Progenitor cell of endocrine pancreas (in vitro differentiated cells): ENCODE results near the gene GABRB2. TPM values are rescaled to one million over a fixed set of nuclear protein-coding genes. Genes with fewer than 3 reads are reported as not detected.

Source experiments
- DNase-seq: peaks from one replicate; pipeline ENCODE4 v3.0.0; 2021; ENCODE audit warnings: low spot score; ENCODE audit not compliant: unreplicated experiment
- H3K27ac Mint-ChIP-seq: 2 replicates; pipeline ENCODE4 v1.8.0; 2021; ENCODE audit warnings: mild to moderate bottlenecking, moderate library complexity, mixed read lengths
- H3K27me3 Mint-ChIP-seq: 2 replicates; pipeline ENCODE4 v1.8.0; 2021; ENCODE audit warnings: mixed read lengths
- H3K36me3 Mint-ChIP-seq: 2 replicates; pipeline ENCODE4 v1.8.0; 2022; ENCODE audit warnings: mixed read lengths; ENCODE audit not compliant: insufficient read depth
- H3K4me1 Mint-ChIP-seq: 2 replicates; pipeline ENCODE4 v1.8.0; 2021; ENCODE audit warnings: low read depth, mixed read lengths
- H3K4me3 Mint-ChIP-seq: 2 replicates; pipeline ENCODE4 v1.8.0; 2021; ENCODE audit warnings: low read depth, mild to moderate bottlenecking, moderate library complexity, mixed read lengths
- H3K9me3 Mint-ChIP-seq: 2 replicates; pipeline ENCODE4 v1.8.0; 2021; ENCODE audit warnings: low read depth, mixed read lengths
- total RNA-seq: library from RNA; stranded (reverse); gene quantifications from 2 replicates; pipeline ENCODE4 v1.2.1, GENCODE V29; 2021
- TF ChIP-seq, protein P1 (sequence below): fragments of 200-600 bp; sonication (generic); IDR thresholded peaks from one replicate; pipeline ENCODE4 v1.5.0; 2021; ENCODE audit warnings: antibody characterized with exemption, mild to moderate bottlenecking; ENCODE audit not compliant: unreplicated experiment

The GABRB2 gene
- total RNA-seq, 1 donor from 2014 or later, result 3.5 TPM

DNA sequence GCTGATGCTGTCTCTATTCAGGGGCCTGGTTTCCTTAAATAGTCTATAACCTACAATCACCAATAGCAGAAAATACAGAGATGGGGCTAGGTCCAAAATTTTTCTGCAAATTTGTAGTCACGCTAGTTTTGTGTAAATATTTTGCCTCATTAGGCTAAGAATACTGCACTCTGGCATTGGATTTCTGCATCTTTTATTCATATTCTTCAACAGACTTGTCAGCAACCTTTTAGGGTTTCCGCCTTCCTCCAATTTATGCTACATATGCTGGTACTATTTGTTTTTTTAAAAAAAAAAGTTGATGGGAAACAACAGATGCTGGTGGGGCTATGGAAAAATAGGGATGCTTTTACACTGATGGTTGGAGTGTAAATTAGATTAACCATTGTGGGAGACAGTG, 202.3 kb downstream of the GABRB2 start:
- H3K4me1 Mint-ChIP-seq, result peaks cover 6% of the 10 kb centered on the region
- no peak for DNase-seq
- no peak overlapping the region for H3K27ac Mint-ChIP-seq
- no peaks in the 10 kb centered on the region for H3K36me3 Mint-ChIP-seq
- H3K4me3 Mint-ChIP-seq, result no peak overlapping the region
- TF ChIP-seq, protein P1, sequence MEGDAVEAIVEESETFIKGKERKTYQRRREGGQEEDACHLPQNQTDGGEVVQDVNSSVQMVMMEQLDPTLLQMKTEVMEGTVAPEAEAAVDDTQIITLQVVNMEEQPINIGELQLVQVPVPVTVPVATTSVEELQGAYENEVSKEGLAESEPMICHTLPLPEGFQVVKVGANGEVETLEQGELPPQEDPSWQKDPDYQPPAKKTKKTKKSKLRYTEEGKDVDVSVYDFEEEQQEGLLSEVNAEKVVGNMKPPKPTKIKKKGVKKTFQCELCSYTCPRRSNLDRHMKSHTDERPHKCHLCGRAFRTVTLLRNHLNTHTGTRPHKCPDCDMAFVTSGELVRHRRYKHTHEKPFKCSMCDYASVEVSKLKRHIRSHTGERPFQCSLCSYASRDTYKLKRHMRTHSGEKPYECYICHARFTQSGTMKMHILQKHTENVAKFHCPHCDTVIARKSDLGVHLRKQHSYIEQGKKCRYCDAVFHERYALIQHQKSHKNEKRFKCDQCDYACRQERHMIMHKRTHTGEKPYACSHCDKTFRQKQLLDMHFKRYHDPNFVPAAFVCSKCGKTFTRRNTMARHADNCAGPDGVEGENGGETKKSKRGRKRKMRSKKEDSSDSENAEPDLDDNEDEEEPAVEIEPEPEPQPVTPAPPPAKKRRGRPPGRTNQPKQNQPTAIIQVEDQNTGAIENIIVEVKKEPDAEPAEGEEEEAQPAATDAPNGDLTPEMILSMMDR, result no peak
- no peaks in the 10 kb centered on the region for H3K9me3 Mint-ChIP-seq
- H3K27me3 Mint-ChIP-seq, result no peaks in the 10 kb centered on the region

DNA sequence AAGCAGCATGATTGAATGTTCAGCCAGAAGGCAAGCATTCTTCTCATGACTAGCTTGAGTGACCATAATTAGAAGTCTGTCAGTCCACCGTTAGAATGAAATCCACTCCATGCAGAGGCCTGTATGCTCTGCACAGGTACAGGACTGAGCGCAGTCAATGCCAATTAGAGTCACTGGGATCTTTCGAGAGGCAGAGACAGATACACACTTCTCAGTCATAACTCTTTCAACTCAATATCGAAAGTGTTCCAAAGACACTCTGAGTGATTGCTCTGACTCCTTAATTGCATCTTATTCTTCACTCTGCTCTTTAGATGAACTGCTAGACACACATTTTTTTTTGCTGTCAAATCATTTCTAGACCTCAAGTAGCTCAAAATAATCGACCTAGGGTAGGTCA, 203.6 kb downstream of the GABRB2 start:
- Mint-ChIP-seq H3K4me1 (peaks cover 6% of the 10 kb centered on the region), H3K36me3 (no peaks in the 10 kb centered on the region), H3K27me3 (no peaks in the 10 kb centered on the region), H3K27ac (no peak overlapping the region), H3K4me3 (no peak overlapping the region), H3K9me3 (no peaks in the 10 kb centered on the region)
- no peak for DNase-seq
- TF ChIP-seq, protein P1, result no peak

DNA sequence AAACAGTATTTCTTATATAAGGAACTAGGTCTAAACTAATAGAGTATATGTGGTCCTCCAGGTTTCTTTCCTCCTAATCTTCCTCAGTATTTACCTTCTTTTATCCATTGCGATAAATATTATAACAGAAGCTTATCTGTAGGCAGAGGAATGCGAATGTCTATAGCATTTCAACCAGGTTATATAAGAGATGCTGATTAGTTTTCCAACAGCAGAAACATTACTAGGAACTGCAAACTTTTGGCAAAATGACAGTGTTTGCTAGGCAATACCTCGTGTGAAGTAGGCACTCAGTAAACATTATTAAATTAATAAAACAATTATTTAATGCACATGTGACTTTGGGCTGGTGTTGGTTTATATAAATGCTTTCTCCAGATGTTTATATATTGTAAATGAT, 206.5 kb downstream of the GABRB2 start:
- no peak for DNase-seq

DNA sequence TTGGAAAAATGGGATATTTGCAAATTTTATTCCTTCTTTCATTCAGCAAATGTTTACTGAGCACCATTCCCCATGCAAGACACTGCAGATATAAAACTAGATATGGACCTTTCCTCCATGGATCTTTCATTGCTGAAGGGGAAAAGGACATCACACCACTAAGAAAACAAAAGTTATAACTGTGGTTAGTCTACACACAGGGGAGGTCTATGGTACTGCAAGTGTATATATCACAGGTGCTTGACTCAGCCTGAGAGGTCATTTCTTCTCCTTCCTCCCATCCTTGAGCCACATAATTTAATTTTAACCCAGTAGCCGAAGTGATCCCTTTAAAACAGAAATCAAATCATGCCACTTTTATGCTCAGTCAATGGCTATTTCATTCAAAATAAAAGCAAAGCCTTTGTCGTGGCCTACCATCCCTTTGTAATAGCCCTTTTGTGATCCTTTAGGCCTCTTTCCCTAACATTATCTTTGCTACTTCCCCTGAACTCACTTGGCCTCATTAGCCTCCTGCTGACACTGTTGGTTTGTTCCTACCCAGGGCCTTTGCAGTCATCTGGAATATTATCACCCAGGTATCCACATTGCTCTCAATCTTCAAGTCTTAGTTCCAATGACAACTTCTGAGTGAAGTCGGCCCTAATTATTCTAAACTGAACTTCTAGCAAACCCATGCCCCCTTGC, 213.2 kb downstream of the GABRB2 start:
- Mint-ChIP-seq H3K9me3 (peaks cover 3% of the 10 kb centered on the region), H3K4me3 (no peak overlapping the region), H3K36me3 (no peaks in the 10 kb centered on the region), H3K27ac (no peak overlapping the region), H3K27me3 (no peaks in the 10 kb centered on the region), H3K4me1 (peaks cover 7% of the 10 kb centered on the region)
- no peak for DNase-seq
- TF ChIP-seq, protein P1, result no peak

More for the DNA sequence above, 206.5 kb downstream of the GABRB2 start:
- Mint-ChIP-seq H3K36me3 (no peaks in the 10 kb centered on the region), H3K4me3 (no peak overlapping the region), H3K27ac (no peak overlapping the region), H3K27me3 (no peaks in the 10 kb centered on the region), H3K4me1 (peaks cover 6% of the 10 kb centered on the region), H3K9me3 (no peaks in the 10 kb centered on the region)
- TF ChIP-seq, protein P1, result no peak

DNA sequence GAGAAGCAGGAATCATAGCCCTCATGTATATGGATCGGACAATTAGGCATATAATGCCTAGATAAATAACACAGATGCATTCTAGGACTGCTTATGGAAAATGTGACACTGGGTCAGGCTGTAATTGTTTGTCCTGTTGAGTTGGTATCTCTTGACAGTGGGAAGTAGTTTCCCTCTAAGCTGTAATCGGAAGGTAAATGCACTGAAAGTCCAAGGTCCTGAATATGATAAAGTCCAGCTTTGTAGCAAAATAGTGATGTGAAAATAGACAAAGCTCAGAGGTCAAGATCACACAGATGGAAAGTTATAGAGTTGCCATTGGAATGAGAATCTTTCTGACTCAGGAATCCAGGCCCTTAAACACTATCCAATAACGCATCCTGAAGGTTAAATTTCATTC, 214.2 kb downstream of the GABRB2 start:
- Mint-ChIP-seq H3K27me3 (no peaks in the 10 kb centered on the region), H3K9me3 (peaks cover 3% of the 10 kb centered on the region), H3K4me3 (no peak overlapping the region), H3K36me3 (no peaks in the 10 kb centered on the region), H3K4me1 (peaks cover 13% of the 10 kb centered on the region), H3K27ac (no peak overlapping the region)
- TF ChIP-seq, protein P1, result no peak
- DNase-seq, result no peak
